PFSK-1 (cell line): ENCODE results near the gene KIAA0319L.

ENCODE experiments used
- FOXP2 ChIP-seq: optimal IDR thresholded peaks from 2 replicates; pipeline ENCODE3; 2011; ENCODE audit warnings: borderline replicate concordance, control low read depth, inconsistent platforms; ENCODE audit not compliant: insufficient read depth; ENCODE audit errors: extremely low read length, extremely low read depth
- SIN3A ChIP-seq: IDR thresholded peaks from 2 replicates; pipeline ENCODE4 v1.6.1; 2012; ENCODE audit warnings: mild to moderate bottlenecking, low read length, moderate library complexity, borderline replicate concordance; ENCODE audit not compliant: insufficient read depth
- TAF1 ChIP-seq: IDR thresholded peaks from 2 replicates; pipeline ENCODE4 v1.6.1; 2012; ENCODE audit warnings: low read length, control low read depth, borderline replicate concordance; ENCODE audit not compliant: insufficient read depth

DNA sequence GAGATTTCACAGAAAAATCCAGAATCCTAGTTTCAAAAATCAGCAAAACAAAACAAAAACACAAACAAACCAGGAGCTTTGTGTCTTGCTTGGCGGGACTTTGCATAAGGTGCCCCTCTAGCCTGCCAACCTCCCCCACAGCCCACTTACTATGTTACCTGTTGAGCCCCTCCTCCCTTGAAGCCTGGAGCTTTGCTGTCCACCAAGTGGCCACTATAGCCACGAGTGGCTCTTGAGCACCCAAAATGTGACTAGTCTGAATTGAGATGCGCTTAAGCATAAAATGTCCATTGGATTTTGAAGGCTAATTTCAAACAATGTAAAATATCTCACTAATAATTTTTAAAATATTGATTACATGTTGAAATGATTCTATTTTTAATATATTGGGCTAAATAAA, 28.1 kb upstream of the KIAA0319L start:
- TF ChIP-seq TAF1 (no peak), SIN3A (no peak), FOXP2 (no peak)
